GM18951 (cell line): ENCODE data around the gene OLFM2.

Experiments
- POLR2A ChIP-seq: IDR thresholded peaks from 4 replicates; pipeline ENCODE4 v1.6.1; 2011; ENCODE audit warnings: mild to moderate bottlenecking; ENCODE audit not compliant: insufficient read length, insufficient read depth; ENCODE audit errors: extremely low read depth
- in situ Hi-C: fragments of 300-500 bp; cut with MboI; formaldehyde crosslinking; loops from one replicate; pipeline ENCODE4 v1.12.0; 2022; ENCODE audit warnings: low sequenced_read_pairs, mixed read lengths, inconsistent platforms; ENCODE audit not compliant: unreplicated experiment

OLFM2 gene

DNA sequence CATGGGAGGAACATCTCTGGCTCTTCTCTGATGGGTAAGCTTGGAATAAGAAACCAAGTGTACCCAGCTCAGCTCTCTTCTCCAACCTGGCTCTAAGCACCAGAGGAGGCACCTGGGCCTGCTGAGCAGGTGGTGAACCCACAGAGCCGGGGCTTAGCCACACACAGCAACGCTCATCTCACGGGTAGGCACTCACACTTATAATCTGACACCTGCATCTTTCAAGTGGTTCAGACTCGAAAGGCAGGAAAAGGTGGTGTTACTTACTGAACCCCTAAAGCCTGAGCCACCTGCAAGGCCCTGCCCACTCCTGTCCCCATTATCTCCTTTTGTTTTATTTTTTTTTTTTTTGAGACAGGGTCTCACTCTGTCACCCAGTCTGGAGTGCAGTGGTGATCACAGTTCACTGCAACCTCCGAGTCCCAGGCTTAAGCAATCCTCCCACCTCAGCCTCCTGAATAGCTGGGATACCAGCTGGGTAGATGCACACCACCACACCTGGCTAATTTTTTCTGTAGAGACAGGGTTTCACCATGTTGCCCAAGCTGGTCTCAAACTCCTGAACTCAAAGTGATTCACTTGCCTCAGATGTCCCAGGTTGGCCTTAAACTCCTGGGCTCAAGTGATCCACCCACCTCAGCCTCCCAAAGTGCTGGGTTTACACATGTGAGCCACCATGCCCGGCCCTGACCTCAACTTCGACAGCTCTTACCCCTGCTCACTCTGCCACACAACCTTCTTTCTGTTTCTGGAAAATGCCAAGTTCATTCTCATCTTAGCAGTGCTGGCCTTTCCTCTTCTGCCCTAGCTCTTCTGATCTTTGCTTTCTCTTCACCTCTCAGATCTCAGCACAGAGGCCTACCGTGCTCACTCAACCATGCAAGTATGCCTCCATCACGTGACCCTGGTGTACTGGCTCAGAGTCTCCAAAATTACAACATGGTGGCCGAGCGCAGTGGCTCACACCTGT, 127.2 kb downstream of the OLFM2 start:
- TF ChIP-seq POLR2A: no peak
- in situ Hi-C loops: no loop called here

DNA sequence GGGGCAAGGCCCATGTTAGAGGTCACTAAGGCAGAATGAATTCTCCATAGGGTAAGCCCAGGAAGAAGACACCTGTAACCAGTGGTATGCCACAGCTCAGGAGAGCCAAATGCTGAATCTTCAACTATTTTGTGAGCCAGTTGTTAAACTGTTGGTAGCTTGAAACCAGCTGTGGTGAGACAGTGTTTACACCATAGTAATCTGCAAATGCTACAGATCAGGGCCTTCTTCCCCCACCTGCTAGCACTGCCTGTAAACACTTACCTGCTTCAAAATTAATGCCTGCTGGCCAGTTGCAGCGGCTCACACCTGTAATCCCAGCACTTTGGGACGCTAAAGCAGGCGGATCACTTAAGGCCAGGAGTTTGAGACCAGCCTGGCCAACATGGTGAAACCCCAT, 129.5 kb downstream of the OLFM2 start:
- in situ Hi-C loops: no loop called here
- no peak for TF ChIP-seq POLR2A
